ENCODE data around the gene PDIA5.

Gene PDIA5

DNA sequence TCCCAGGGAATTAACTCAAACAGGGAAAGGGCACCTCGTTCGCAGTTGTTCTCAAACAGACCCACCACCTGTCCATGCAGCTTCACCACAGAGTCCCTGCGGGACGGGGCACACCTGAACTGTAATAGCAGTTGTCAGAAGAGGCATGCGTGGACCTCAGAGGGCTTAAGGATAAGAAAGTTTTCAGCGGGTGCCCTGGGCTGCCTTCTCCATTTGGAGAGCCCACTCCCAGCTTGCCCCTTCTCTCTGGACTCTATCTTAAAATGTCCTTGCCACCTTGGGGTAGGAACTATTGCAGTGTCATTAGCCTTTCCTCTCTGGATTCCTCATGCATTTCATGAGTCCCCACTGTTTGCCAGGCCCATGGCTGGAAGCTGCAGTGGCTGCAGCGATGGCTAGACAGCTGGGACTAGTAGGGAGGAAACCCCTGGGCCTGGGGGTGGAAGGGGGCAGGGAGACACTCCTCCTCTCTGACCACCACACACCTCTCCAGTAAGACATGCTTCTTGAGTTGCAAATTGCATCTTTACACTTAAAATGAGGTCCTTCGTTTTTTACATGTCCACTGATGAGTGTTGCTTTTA, 33.5 kb downstream of the PDIA5 start:
- DNase-seq (ENCODE audit: low read depth), result no peak
- TF ChIP-seq CTCF (conservative IDR thresholded peaks at IDR 0.05; ENCODE audit: control insufficient read depth, insufficient read depth, low read depth, low read length), result no peak
- H3K4me3 ChIP-seq (ENCODE audit: control insufficient read depth, low read depth, low read length), result no peak overlapping the region

DNA sequence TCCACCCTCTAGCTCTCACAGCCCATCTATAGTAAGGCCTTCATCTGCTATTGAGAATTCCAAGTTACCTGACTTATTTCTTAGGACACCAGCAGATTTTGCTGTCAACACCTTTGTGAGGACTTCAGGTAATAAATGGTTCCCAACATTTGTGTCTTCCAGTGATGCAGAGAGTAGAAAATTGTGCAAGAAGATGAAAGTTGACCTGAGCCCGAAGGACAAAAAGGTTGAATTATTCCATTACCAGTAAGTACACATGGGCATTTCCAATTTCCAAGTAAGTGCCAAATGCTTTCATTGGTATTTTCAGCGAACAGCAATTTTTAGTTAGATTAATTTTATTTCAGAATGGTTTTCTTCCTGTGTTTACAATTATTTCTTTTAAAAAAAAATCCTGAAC, 35.4 kb downstream of the PDIA5 start:
- no peak overlapping the region for H3K4me3 ChIP-seq (ENCODE audit: control insufficient read depth, low read depth, low read length)
- no peak for TF ChIP-seq CTCF (conservative IDR thresholded peaks at IDR 0.05; ENCODE audit: control insufficient read depth, insufficient read depth, low read depth, low read length)
- DNase-seq (ENCODE audit: low read depth), result no peak

DNA sequence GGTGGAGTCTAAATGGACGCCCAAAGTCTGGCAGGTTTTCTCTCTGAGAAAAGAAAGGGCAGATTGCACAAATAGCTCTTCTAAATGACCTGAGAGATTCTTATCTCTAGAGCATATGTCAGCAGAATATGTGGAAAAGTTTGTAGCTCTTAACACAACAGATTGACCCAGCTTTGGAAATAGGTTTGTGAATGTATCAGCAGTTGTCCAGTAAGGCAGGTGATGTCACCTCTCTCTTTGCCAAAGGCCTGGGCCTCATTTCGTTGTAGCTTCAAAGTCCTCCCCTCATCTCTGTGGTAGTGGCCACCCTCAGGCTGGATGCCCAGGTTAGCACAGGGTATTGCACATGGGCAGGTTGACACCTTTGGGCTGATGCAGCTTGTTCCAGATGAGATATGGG, 36.0 kb downstream of the PDIA5 start:
- DNase-seq (ENCODE audit: low read depth), result no peak
- no peak overlapping the region for H3K4me3 ChIP-seq (ENCODE audit: control insufficient read depth, low read depth, low read length)
- no peak for TF ChIP-seq CTCF (conservative IDR thresholded peaks at IDR 0.05; ENCODE audit: control insufficient read depth, insufficient read depth, low read depth, low read length)

- peak; percentile 90 for DNase-seq (ENCODE audit: low read depth)
- H3K4me3 ChIP-seq (ENCODE audit: control insufficient read depth, low read depth, low read length), result no peak overlapping the region
- no peak for TF ChIP-seq CTCF (conservative IDR thresholded peaks at IDR 0.05; ENCODE audit: control insufficient read depth, insufficient read depth, low read depth, low read length)
These were observed 37.7 kb downstream of the PDIA5 start for GRCh38 chr3:123104550-123104949.

DNA sequence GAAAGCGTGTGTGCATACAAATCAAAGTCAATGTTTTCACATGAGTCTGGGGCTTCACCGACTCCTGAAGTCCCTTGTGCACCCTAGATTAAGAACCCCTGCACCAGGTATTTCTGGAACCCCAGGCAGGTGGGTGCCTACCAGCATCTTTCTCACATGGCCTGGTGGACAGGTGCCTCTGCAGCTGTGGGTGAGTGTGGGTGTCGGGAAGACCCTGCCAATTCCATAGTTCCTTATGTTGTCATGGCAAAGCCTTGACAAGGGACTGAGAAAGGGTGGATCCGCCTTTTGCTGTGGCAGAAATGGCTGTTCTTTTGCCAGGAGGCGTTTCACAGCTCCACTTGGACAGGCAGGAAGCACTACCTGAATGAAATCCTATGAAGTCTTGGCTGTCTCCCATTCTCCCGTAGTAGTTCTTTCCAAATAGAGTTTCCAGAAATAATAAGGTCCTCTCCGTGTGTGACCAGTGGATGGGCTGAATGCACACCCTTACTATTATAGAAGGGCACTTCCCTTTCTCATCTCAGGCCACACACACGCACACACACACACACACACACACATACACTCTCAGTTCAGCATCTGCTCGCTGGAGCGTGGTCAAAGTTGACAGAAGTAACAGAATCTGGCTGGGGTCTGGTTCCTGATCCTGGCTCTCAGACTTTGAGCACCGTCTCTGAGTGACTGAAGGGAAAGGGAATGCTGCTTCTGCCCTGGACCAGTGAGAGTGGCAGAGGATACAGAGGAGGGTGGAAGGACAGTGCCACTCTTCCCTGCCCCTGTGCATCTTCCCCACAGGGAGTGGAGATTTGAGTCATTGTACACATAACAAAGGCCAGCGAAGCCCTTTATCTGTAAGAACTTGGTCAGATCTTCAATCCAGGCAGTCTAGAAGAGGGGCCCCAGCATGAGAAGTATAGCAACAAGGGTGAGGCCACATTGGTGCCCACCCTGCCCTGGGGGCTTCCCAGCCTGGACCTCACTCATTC, 38.7 kb downstream of the PDIA5 start:
- no peak overlapping the region for H3K4me3 ChIP-seq (ENCODE audit: control insufficient read depth, low read depth, low read length)
- no peak for TF ChIP-seq CTCF (conservative IDR thresholded peaks at IDR 0.05; ENCODE audit: control insufficient read depth, insufficient read depth, low read depth, low read length)
- DNase-seq (ENCODE audit: low read depth), result no peak

DNA sequence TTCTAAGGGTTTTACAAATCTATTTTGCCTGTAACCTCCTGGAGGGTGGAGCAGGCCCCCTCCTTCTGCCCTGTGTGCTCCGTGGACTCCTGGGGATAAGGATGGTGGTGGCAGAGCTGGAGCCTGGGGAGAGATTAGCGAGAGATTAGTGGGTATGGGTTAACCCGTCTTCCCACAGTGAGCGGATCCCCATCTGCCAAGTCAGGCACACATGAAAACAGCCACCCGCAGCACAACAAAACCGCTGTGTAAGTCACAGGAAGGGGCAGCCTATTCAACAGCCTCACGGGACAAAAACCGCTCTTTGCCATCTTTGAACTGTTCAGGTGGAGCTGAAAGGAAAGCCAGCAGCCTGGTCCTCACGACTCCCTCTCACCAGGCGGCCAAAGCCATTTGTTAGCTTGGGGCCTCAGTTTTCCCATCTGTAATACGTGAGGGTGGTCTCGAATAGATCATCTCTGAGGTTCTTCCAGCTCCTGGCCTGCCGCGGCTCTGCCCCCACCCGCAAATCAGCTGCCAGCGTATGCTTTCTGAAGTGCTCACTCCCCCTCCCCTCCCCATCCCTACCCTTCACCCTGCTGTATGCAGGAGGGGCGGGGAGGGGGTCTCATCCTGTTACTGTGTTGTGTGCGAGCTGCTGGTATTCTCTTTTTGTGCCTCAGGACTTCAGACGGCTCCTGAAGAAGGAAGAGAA, 43.6 kb downstream of the PDIA5 start:
- no peak for TF ChIP-seq CTCF (conservative IDR thresholded peaks at IDR 0.05; ENCODE audit: control insufficient read depth, insufficient read depth, low read depth, low read length)
- no peak for DNase-seq (ENCODE audit: low read depth)

More for the DNA sequence above, 43.6 kb downstream of the PDIA5 start:
- H3K4me3 ChIP-seq (ENCODE audit: control insufficient read depth, low read depth, low read length), result no peak overlapping the region

Measured in fibroblast of mammary gland (primary cell).